NCI-H2171 treated with DMSO at 0.1 percent for 48 hours (cell line): ENCODE results near the gene OR4C16.

Experiments
- DNase-seq: peaks from one replicate; lab custom pipeline; 2025; lab: John Stamatoyannopoulos, UW

OR4C16 gene

GRCh38 chr11:55571828-55572227 lies at the start of gene OR4C16:
Gene OR4C16, plus strand, starts transcription at chr11:55572128. Its CDS starts 0 bp downstream, at chr11:55572128.
- no peak for DNase-seq

GRCh38 chr11:55554169-55554568 lies 17.8 kb upstream of the OR4C16 start, which contains the start of gene OR4C15:
Gene OR4C15, plus strand, starts transcription at chr11:55554469. Its CDS starts 0 bp downstream, at chr11:55554469.
- DNase-seq, result no peak

GRCh38 chr11:55572548-55572947 lies 620 bp downstream of the OR4C16 start:
- DNase-seq, result no peak

- DNase-seq, result no peak
These were observed 35.6 kb downstream of the OR4C16 start, which contains the start of gene OR4C11 for GRCh38 chr11:55607545-55607944. Gene OR4C11, minus strand, starts transcription at chr11:55607645. Its CDS starts 3,272 bp downstream, at chr11:55604373.
